ENCODE data around the gene NFATC1.

DNA sequence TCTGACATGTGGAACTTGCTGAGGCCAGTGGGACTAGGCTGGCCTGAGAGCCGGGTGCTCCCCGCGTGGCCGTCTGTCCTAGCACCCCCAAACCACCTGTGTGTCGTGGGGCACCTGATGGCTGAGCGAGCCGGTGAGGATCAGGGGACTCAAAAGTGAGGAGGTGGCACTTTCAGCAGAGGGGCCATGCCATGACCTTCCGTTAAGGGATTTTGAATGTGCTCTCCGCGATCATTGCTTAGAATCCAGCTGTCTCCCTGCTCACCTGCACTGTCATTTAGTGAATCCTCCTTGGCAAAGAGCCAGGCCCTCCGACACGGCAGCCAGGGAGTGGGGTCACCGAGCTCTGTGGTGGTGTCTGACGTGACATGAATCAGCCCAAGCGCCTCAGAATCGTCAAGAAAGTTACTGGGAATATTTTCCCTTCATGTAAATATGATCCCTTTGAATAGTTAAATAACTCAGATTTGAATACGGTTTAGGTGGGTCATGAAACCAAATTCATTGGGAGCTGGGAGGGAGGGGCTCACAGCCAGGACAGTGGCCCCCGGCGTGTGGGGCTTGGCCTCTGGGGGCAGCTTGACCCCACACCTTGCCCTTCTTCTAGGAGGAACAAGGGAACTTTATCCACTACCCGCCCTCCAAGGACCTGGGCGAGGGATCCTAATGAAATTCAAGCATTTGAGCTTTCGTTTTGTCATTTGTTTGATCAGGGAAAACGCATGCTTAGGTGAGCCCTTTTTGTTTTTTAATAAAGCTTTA lies 9.5 kb downstream of the NFATC1 start:
- TF ChIP-seq, protein P1, sequence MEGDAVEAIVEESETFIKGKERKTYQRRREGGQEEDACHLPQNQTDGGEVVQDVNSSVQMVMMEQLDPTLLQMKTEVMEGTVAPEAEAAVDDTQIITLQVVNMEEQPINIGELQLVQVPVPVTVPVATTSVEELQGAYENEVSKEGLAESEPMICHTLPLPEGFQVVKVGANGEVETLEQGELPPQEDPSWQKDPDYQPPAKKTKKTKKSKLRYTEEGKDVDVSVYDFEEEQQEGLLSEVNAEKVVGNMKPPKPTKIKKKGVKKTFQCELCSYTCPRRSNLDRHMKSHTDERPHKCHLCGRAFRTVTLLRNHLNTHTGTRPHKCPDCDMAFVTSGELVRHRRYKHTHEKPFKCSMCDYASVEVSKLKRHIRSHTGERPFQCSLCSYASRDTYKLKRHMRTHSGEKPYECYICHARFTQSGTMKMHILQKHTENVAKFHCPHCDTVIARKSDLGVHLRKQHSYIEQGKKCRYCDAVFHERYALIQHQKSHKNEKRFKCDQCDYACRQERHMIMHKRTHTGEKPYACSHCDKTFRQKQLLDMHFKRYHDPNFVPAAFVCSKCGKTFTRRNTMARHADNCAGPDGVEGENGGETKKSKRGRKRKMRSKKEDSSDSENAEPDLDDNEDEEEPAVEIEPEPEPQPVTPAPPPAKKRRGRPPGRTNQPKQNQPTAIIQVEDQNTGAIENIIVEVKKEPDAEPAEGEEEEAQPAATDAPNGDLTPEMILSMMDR (IDR thresholded peaks at IDR 0.05) = no peak
- no peak for TF ChIP-seq EP300 (IDR thresholded peaks at IDR 0.05)

Data from ovary (tissue), 3 donors.